GM12878 (cell line): ENCODE measurements around the gene STOML2. TPM values are rescaled to one million over a fixed set of nuclear protein-coding genes. Genes with fewer than 3 reads are reported as not detected.

Source experiments
- ATAC-seq: fragments of 200-7000 bp; cut with Tn5 transposase; 3 replicates; pipeline ENCODE4 v1.9.1; 2020; ENCODE audit warnings: mild to moderate bottlenecking, moderate library complexity
- BruUV-seq: library from RNA; stranded (reverse); fragments of 400-500 nt; replicated peaks from 2 replicates; lab custom pipeline; 2021; lab: Mats Ljungman, UMichigan
- CTCF ChIA-PET: fragments of 300-600 bp; sonication (Branson Sonifier 250); formaldehyde crosslinking; extraction: SDS; loops from one replicate; lab custom pipeline; 2021; ENCODE audit warnings: inconsistent platforms; lab: Yijun Ruan, JAX
- POLR2A ChIA-PET: fragments of 350-600 bp; formaldehyde crosslinking; extraction: SDS; loops from one replicate; lab custom pipeline; 2021; ENCODE audit warnings: inconsistent platforms; lab: Charles Lee
- RAD21 ChIA-PET: fragments of 300-600 bp; sonication (Branson Sonifier 250); formaldehyde crosslinking; loops from one replicate; lab custom pipeline; 2023; ENCODE audit warnings: antibody characterized with exemption; ENCODE audit not compliant: unreplicated experiment; lab: Charles Lee
- SMC1A ChIA-PET: fragments of 300-600 bp; sonication (Branson Sonifier 250); formaldehyde crosslinking; loops from one replicate; lab custom pipeline; 2023; ENCODE audit not compliant: unreplicated experiment, uncharacterized antibody; lab: Charles Lee
- DNase-seq: peaks from one replicate; pipeline ENCODE4 v3.0.0-alpha.2; 2011; ENCODE audit warnings: low read depth, low spot score
- FAIRE-seq: peaks from 3 replicates; lab custom pipeline; 2011; peaks lifted over from hg19 to GRCh38; lab: Jason Lieb, UNC
- H2AFZ ChIP-seq: 2 replicates; pipeline ENCODE4 v1.6.0; 2011; ENCODE audit warnings: low read depth, low read length, control low read depth; ENCODE audit not compliant: control insufficient read depth
- H3K27ac ChIP-seq: 2 replicates; pipeline ENCODE4 v1.5.1; 2011; ENCODE audit warnings: control low read depth; ENCODE audit not compliant: control insufficient read depth, insufficient read depth
- H3K27me3 ChIP-seq, 2 experiments: replicated peaks in 1 of 2; 2 replicates each; pipeline versions ENCODE4 v1.6.0 to v1.6.1; 2011; ENCODE audit warnings: low read length in 1 of 2; ENCODE audit not compliant: control insufficient read depth in 2 of 2, insufficient read depth in 2 of 2
- H3K36me3 ChIP-seq, 2 experiments: 2 replicates each; pipeline ENCODE4 v1.5.1; 2011; ENCODE audit warnings: low read length in 1 of 2; ENCODE audit not compliant: control insufficient read depth in 2 of 2, insufficient read depth in 2 of 2
- H3K4me1 ChIP-seq: 2 replicates; pipeline ENCODE4 v1.6.1; 2011; ENCODE audit warnings: mild to moderate bottlenecking, low read length, moderate library complexity, mixed read lengths; ENCODE audit not compliant: control insufficient read depth, insufficient read depth
- H3K4me2 ChIP-seq: 2 replicates; pipeline ENCODE4 v1.6.0; 2011; ENCODE audit warnings: control low read depth; ENCODE audit not compliant: control insufficient read depth, insufficient read depth
- H3K4me3 ChIP-seq: fragments of 200-600 bp; sonication (generic); 2 replicates; pipeline ENCODE4 v1.5.1; 2016
- H3K79me2 ChIP-seq: 2 replicates; pipeline ENCODE4 v1.6.0; 2011; ENCODE audit warnings: low read length; ENCODE audit not compliant: control insufficient read depth, insufficient read depth
- H3K9ac ChIP-seq: 2 replicates; pipeline ENCODE4 v1.8.0; 2011; ENCODE audit warnings: low read length, control low read depth, mixed read lengths; ENCODE audit not compliant: control insufficient read depth, insufficient read depth
- H3K9me3 ChIP-seq: replicated peaks from 3 replicates; pipeline ENCODE4 v1.5.1; 2011; ENCODE audit warnings: mild to moderate bottlenecking, low read length; ENCODE audit not compliant: control insufficient read depth, insufficient read depth
- H4K20me1 ChIP-seq: 2 replicates; pipeline ENCODE4 v1.6.0; 2011; ENCODE audit not compliant: control insufficient read depth, insufficient read depth
- BRCA1 ChIP-seq: IDR thresholded peaks from 2 replicates; pipeline ENCODE4 v1.6.1; 2011; ENCODE audit warnings: low read depth, low read length, improper control_type of control experiment
- CBFB ChIP-seq: IDR thresholded peaks from 2 replicates; pipeline ENCODE4 v1.6.1; 2016; ENCODE audit warnings: antibody characterized with exemption, low read depth
- CREB1 ChIP-seq: IDR thresholded peaks from 2 replicates; pipeline ENCODE4 v1.6.1; 2012; ENCODE audit warnings: low read depth, mild to moderate bottlenecking, inconsistent platforms
- EGR1 ChIP-seq, 2 experiments: IDR thresholded peaks; 1 replicate in 1 of 2; 2 replicates in 1 of 2; pipeline ENCODE4 v1.6.1; 2011 to 2012; ENCODE audit warnings: low read depth in 2 of 2, low read length in 2 of 2, borderline replicate concordance in 1 of 2, mild to moderate bottlenecking in 1 of 2, moderate library complexity in 1 of 2
- FOXK2 ChIP-seq: fragments of 450-650 bp; IDR thresholded peaks from 2 replicates; pipeline ENCODE4 v1.6.1; 2017; ENCODE audit warnings: mild to moderate bottlenecking, moderate library complexity
- JUND ChIP-seq: IDR thresholded peaks from 2 replicates; pipeline ENCODE4 v1.6.1; 2012; ENCODE audit warnings: low read depth, mild to moderate bottlenecking, low read length, improper control_type of control experiment, moderate library complexity
- MEF2A ChIP-seq: IDR thresholded peaks from 2 replicates; pipeline ENCODE4 v1.6.1; 2011; ENCODE audit warnings: low read depth, mild to moderate bottlenecking, low read length, moderate library complexity; ENCODE audit not compliant: insufficient read depth
- PKNOX1 ChIP-seq: fragments of 450-650 bp; IDR thresholded peaks from 2 replicates; pipeline ENCODE4 v1.6.1; 2016; ENCODE audit warnings: mild to moderate bottlenecking
- RAD21 ChIP-seq: IDR thresholded peaks from 2 replicates; pipeline ENCODE4 v1.6.1; 2011; ENCODE audit warnings: mild to moderate bottlenecking, low read depth, low read length, moderate library complexity; ENCODE audit not compliant: insufficient read depth
- RFX5 ChIP-seq: IDR thresholded peaks from 2 replicates; pipeline ENCODE4 v1.6.1; 2011; ENCODE audit warnings: low read depth, low read length, improper control_type of control experiment
- SP1 ChIP-seq: IDR thresholded peaks from one replicate; pipeline ENCODE4 v1.6.1; 2011; ENCODE audit warnings: low read depth, low read length
- ZZZ3 ChIP-seq: IDR thresholded peaks from 2 replicates; pipeline ENCODE4 v1.6.1; 2011; ENCODE audit warnings: low read depth; ENCODE audit not compliant: control insufficient read depth, insufficient read length
- WGBS: methylation state at CpG from one replicate; pipeline ENCODE4 v1.1.6; 2016; ENCODE audit warnings: low lambda C conversion rate; ENCODE audit not compliant: insufficient replicate concordance, insufficient coverage; ENCODE audit errors: missing lambda C conversion rate; 5-methylcytosine and 5-hydroxymethylcytosine counted together
- in situ Hi-C: fragments of 300-500 bp; cut with MboI; formaldehyde crosslinking; loops from 9 replicates; pipeline ENCODE4 v1.14.3; 2018; ENCODE audit warnings: mixed read lengths
- intact Hi-C: fragments of 100-400 bp; cut with micrococcal nuclease; formaldehyde crosslinking; loops from one replicate; pipeline ENCODE4 v1.14.2; 2022; ENCODE audit not compliant: unreplicated experiment
- polyA plus RNA-seq, 11 experiments: library from polyadenylated mRNA; depleted of rRNA in 4 of 11; unstranded in 6 of 11; stranded (reverse) in 5 of 11; fragments of >200 nt; fragmentation: Nextera tagmentation in 4 of 11; fragmentation: Illumina TruSeq in 1 of 11; extraction: Ambion mirVana in 4 of 11; extraction: Trizol in 1 of 11; gene quantifications; 1 replicate in 1 of 11; 2 replicates in 10 of 11; pipeline versions ENCODE4 v1.2.1 to v1.2.3, GENCODE V29; 2011 to 2016; ENCODE audit warnings: inconsistent platforms in 2 of 11, missing spikeins in 2 of 11, low read depth in 1 of 11
- total RNA-seq, 4 experiments: library from RNA; depleted of rRNA in 3 of 4; stranded (reverse); fragments of >200 nt in 3 of 4; fragmentation: Illumina TruSeq in 1 of 4; extraction: Trizol in 1 of 4; gene quantifications; 2 replicates each; pipeline versions ENCODE4 v1.2.1 to v1.2.3, GENCODE V29; 2013 to 2021
- TF ChIP-seq, protein P1 (sequence below): IDR thresholded peaks from 2 replicates; pipeline ENCODE4 v1.6.1; 2012; ENCODE audit warnings: low read depth, low read length, improper control_type of control experiment
- TF ChIP-seq, protein P2 (sequence below): fragments of 150-350 bp; IDR thresholded peaks from 2 replicates; pipeline ENCODE4 v1.6.1; 2014; ENCODE audit warnings: mild to moderate bottlenecking, low read depth, low read length

STOML2 gene
- total and polyA plus RNA-seq, 10 of the 15 experiments (the other 5 are each of a cell fraction or from before 2014, with no cell fraction given) = 112 to 284 (median 207) TPM

- no peak overlapping the region for H3K9ac ChIP-seq
- H3K36me3 ChIP-seq = peaks cover 0 to 13% of the 10 kb centered on the region in 2 experiments; a peak in 3 of 4 replicates
- H3K27ac ChIP-seq = no peak overlapping the region
- no peaks in the 10 kb centered on the region for H3K27me3 ChIP-seq
- RAD21 ChIA-PET = no interaction called here
- in situ Hi-C loops (no loop called here), intact Hi-C loops (loop anchor here (5.0 to 10.0 kb wide), 3 partner anchors 38 to 651 kb away; partner anchors contain the start of gene DNAJB5)
- no TSS peak for BruUV-seq
- H3K4me3 ChIP-seq = no peak overlapping the region
- H3K79me2 ChIP-seq = peaks cover 48% of the 10 kb centered on the region
- TF ChIP-seq, protein P1, sequence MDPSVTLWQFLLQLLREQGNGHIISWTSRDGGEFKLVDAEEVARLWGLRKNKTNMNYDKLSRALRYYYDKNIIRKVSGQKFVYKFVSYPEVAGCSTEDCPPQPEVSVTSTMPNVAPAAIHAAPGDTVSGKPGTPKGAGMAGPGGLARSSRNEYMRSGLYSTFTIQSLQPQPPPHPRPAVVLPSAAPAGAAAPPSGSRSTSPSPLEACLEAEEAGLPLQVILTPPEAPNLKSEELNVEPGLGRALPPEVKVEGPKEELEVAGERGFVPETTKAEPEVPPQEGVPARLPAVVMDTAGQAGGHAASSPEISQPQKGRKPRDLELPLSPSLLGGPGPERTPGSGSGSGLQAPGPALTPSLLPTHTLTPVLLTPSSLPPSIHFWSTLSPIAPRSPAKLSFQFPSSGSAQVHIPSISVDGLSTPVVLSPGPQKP = no peak
- no peak for TF ChIP-seq RAD21
- TF ChIP-seq ZZZ3 = no peak
- no peak for TF ChIP-seq MEF2A
- TF ChIP-seq SP1 = no peak
- TF ChIP-seq, protein P2, sequence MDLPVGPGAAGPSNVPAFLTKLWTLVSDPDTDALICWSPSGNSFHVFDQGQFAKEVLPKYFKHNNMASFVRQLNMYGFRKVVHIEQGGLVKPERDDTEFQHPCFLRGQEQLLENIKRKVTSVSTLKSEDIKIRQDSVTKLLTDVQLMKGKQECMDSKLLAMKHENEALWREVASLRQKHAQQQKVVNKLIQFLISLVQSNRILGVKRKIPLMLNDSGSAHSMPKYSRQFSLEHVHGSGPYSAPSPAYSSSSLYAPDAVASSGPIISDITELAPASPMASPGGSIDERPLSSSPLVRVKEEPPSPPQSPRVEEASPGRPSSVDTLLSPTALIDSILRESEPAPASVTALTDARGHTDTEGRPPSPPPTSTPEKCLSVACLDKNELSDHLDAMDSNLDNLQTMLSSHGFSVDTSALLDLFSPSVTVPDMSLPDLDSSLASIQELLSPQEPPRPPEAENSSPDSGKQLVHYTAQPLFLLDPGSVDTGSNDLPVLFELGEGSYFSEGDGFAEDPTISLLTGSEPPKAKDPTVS = no peak
- TF ChIP-seq CREB1 = no peak
- no peak for TF ChIP-seq FOXK2
- no peak for TF ChIP-seq BRCA1
- no peak for TF ChIP-seq EGR1 (IDR thresholded peaks at IDR 0.05; ENCODE audit: borderline replicate concordance in 1 of 2, low read depth in 2 of 2, low read length in 2 of 2)
- no peak for TF ChIP-seq JUND
- no peak for TF ChIP-seq PKNOX1
- TF ChIP-seq CBFB = no peak
- TF ChIP-seq RFX5 = no peak
- no peak overlapping the region for H2AFZ ChIP-seq
- peaks cover 14% of the 10 kb centered on the region for H3K4me1 ChIP-seq
- SMC1A ChIA-PET = no interaction called here
- POLR2A ChIA-PET = no interaction called here
- no peak overlapping the region for H3K4me2 ChIP-seq
- ATAC-seq (no peak), DNase-seq (no peak), FAIRE-seq (no peak)
- 95% methylated on average over 6 of the region's 6 CpGs for WGBS
- peaks cover 13% of the 10 kb centered on the region for H4K20me1 ChIP-seq
- no peaks in the 10 kb centered on the region for H3K9me3 ChIP-seq
- CTCF ChIA-PET = interaction anchor here (0.7 kb wide), 1 partner anchor 819 kb away, joined by 3 read pairs; no protein-coding TSS in a partner anchor
Observed at GRCh38 chr9:35074141-35074540, 28.8 kb downstream of the STOML2 start.
